HG02981 (cell line): Measurements from ENCODE around the gene ANKS1A.

Source experiments
- ATAC-seq: cut with Tn5 transposase; IDR thresholded peaks from one replicate; pipeline ENCODE4 v1.9.1; 2021; ENCODE audit warnings: mild to moderate bottlenecking, moderate library complexity; ENCODE audit not compliant: unreplicated experiment

Gene ANKS1A

GRCh38 chr6:35064290-35064689 is 175.2 kb downstream of the ANKS1A start:
- ATAC-seq = no peak

- ATAC-seq = no peak
These were observed 175.8 kb downstream of the ANKS1A start for GRCh38 chr6:35064757-35065440.

GRCh38 chr6:35065441-35065800 is 176.4 kb downstream of the ANKS1A start:
- ATAC-seq = no peak

- ATAC-seq = no peak
These were observed 176.8 kb downstream of the ANKS1A start for GRCh38 chr6:35065870-35066269.

GRCh38 chr6:35067234-35067633 is 178.2 kb downstream of the ANKS1A start:
- no peak for ATAC-seq

GRCh38 chr6:35068206-35068605 is 179.2 kb downstream of the ANKS1A start:
- no peak for ATAC-seq

- no peak for ATAC-seq
These were observed 179.6 kb downstream of the ANKS1A start for GRCh38 chr6:35068644-35069043.

GRCh38 chr6:35069262-35069661 is 180.2 kb downstream of the ANKS1A start:
- no peak for ATAC-seq

- no peak for ATAC-seq
These were observed 181.1 kb downstream of the ANKS1A start for GRCh38 chr6:35070111-35070510.

GRCh38 chr6:35071347-35071994 is 182.4 kb downstream of the ANKS1A start:
- ATAC-seq = no peak

GRCh38 chr6:35072051-35072697 is 183.1 kb downstream of the ANKS1A start:
- ATAC-seq = no peak

GRCh38 chr6:35072698-35073055 is 183.6 kb downstream of the ANKS1A start:
- ATAC-seq = no peak

- ATAC-seq = no peak
These were observed 184.2 kb downstream of the ANKS1A start for GRCh38 chr6:35073211-35073610.

- ATAC-seq = no peak
These were observed 184.9 kb downstream of the ANKS1A start for GRCh38 chr6:35073766-35074471.

- ATAC-seq = no peak
These were observed 188.1 kb downstream of the ANKS1A start for GRCh38 chr6:35076997-35077712.

GRCh38 chr6:35077713-35078105 is 188.7 kb downstream of the ANKS1A start:
- ATAC-seq = no peak

- no peak for ATAC-seq
These were observed 189.3 kb downstream of the ANKS1A start for GRCh38 chr6:35078226-35078850.

- no peak for ATAC-seq
These were observed 189.8 kb downstream of the ANKS1A start for GRCh38 chr6:35078896-35079295.

GRCh38 chr6:35079311-35080000 is 190.4 kb downstream of the ANKS1A start:
- ATAC-seq = no peak
